ENCODE measurements around the gene GPAM. TPM values are rescaled to one million over a fixed set of nuclear protein-coding genes. Genes with fewer than 3 reads are reported as not detected.

The GPAM gene
- total RNA-seq, 4 donors from 2014 or later = 2.4 to 4.4 (median 4.1) TPM

- Histone ChIP-seq H3K27me3 (no peaks in the 10 kb centered on the region), H3K4me1 (no peaks in the 10 kb centered on the region), H3K36me3 (no peaks in the 10 kb centered on the region), H3K4me3 (no peak overlapping the region), H3K27ac (no peak overlapping the region), H3K9me3 (no peaks in the 10 kb centered on the region)
- TF ChIP-seq POLR2A (IDR thresholded peaks at IDR 0.05) (no peak), CTCF (IDR thresholded peaks at IDR 0.05) (no peak)
- WGBS, 2 donors = 73 to 90% methylated on average over 3 of the region's 4 CpGs
- intact Hi-C loops (cut with DNase I) = no loop called here
- DNase-seq = no peak
Measured at GRCh38 chr10:112135604-112136003, 48.0 kb downstream of the GPAM start.

GRCh38 chr10:112132435-112132834 lies 51.1 kb downstream of the GPAM start:
- H3K9me3 ChIP-seq = no peaks in the 10 kb centered on the region
- no peaks in the 10 kb centered on the region for H3K27me3 ChIP-seq
- no peaks in the 10 kb centered on the region for H3K36me3 ChIP-seq
- no peaks in the 10 kb centered on the region for H3K4me1 ChIP-seq
- DNase-seq = no peak
- intact Hi-C loops (cut with DNase I) = no loop called here
- WGBS, 2 donors = 72 to 81% methylated on average over 3 to 4 of the region's 4 CpGs
- TF ChIP-seq CTCF (IDR thresholded peaks at IDR 0.05) = no peak
- TF ChIP-seq POLR2A (IDR thresholded peaks at IDR 0.05) = no peak
- no peak overlapping the region for H3K27ac ChIP-seq
- H3K4me3 ChIP-seq = no peak overlapping the region

- Histone ChIP-seq H3K9me3 (no peaks in the 10 kb centered on the region), H3K4me1 (no peaks in the 10 kb centered on the region), H3K36me3 (no peaks in the 10 kb centered on the region), H3K27me3 (no peaks in the 10 kb centered on the region), H3K4me3 (no peak overlapping the region), H3K27ac (no peak overlapping the region)
- DNase-seq = no peak
- intact Hi-C loops (cut with DNase I) = no loop called here
- WGBS, 2 donors = 72 to 78% methylated on average over 3 of the region's 3 CpGs
- no peak for TF ChIP-seq POLR2A (IDR thresholded peaks at IDR 0.05)
- no peak for TF ChIP-seq CTCF (IDR thresholded peaks at IDR 0.05)
Measured at GRCh38 chr10:112131996-112132395, 51.6 kb downstream of the GPAM start.

GRCh38 chr10:112131346-112131745 lies 52.2 kb downstream of the GPAM start:
- Histone ChIP-seq H3K27ac (no peak overlapping the region), H3K4me1 (no peaks in the 10 kb centered on the region), H3K4me3 (no peak overlapping the region), H3K27me3 (no peaks in the 10 kb centered on the region), H3K36me3 (no peaks in the 10 kb centered on the region), H3K9me3 (no peaks in the 10 kb centered on the region)
- intact Hi-C loops (cut with DNase I) = no loop called here
- no peak for DNase-seq
- 64 to 69% methylated on average over 9 to 11 of the region's 11 CpGs for WGBS, 2 donors
- TF ChIP-seq CTCF (IDR thresholded peaks at IDR 0.05) (no peak), POLR2A (IDR thresholded peaks at IDR 0.05) (no peak)

GRCh38 chr10:112126901-112127300 lies 56.7 kb downstream of the GPAM start:
- H3K4me3 ChIP-seq = no peak overlapping the region
- DNase-seq = no peak
- no peaks in the 10 kb centered on the region for H3K36me3 ChIP-seq
- no peak for TF ChIP-seq POLR2A (IDR thresholded peaks at IDR 0.05)
- no peak for TF ChIP-seq CTCF (IDR thresholded peaks at IDR 0.05)
- intact Hi-C loops (cut with DNase I) = no loop called here
- no peaks in the 10 kb centered on the region for H3K27me3 ChIP-seq
- H3K27ac ChIP-seq = no peak overlapping the region
- no peaks in the 10 kb centered on the region for H3K4me1 ChIP-seq
- WGBS, 2 donors = 86 to 93% methylated on average over 5 of the region's 5 CpGs
- H3K9me3 ChIP-seq = no peaks in the 10 kb centered on the region

Data from esophagus squamous epithelium (tissue), 5 donors.